Fibroblast of lung (primary cell): Measurements from ENCODE around the gene RPL19.

Experiments used
- EZH2 ChIP-seq: IDR thresholded peaks from 2 replicates; pipeline ENCODE4 v1.5.1; 2012; ENCODE audit warnings: low read length, control low read depth, mild to moderate bottlenecking; ENCODE audit errors: missing control alignments
- TF ChIP-seq, protein P1 (sequence below), 2 donors: IDR thresholded peaks in 1 of 2; conservative IDR thresholded peaks in 1 of 2; 1 replicate in 1 of 2; 2 replicates in 1 of 2; pipeline ENCODE4 v1.5.1; 2011 to 2012; ENCODE audit warnings: low read length in 2 of 2, control low read depth in 1 of 2, inconsistent platforms in 1 of 2, low read depth in 1 of 2, mild to moderate bottlenecking in 1 of 2

DNA sequence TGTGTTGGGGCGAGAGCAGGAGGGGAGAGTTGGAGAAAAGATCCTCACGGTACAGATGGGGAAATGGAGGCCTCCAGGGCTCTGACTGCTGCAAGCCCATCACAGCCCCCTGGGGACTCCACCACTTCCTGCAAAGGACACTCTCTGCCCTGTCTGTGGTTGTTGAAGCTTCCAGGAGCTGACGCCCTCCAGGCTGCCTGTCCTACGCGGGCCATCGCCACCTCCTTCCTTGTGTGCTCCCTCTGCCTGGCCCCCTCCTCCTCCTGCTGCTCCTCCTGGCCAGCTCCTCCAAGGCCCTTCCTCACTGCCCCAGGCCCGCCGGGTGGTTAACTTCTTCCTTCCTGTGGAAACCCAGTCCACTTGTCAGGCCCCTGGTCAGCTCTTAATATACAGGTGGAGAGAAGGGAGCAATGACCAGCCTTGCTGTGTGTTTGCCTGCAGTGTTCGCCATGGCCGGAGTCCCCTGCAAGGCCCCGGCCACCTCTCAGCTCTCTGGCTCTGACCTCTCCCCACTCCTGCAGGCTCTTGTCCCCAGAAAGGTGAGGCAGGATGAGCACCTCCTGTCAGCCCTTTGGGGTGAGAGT lies 44.0 kb downstream of the RPL19 start:
- TF ChIP-seq, protein P1, sequence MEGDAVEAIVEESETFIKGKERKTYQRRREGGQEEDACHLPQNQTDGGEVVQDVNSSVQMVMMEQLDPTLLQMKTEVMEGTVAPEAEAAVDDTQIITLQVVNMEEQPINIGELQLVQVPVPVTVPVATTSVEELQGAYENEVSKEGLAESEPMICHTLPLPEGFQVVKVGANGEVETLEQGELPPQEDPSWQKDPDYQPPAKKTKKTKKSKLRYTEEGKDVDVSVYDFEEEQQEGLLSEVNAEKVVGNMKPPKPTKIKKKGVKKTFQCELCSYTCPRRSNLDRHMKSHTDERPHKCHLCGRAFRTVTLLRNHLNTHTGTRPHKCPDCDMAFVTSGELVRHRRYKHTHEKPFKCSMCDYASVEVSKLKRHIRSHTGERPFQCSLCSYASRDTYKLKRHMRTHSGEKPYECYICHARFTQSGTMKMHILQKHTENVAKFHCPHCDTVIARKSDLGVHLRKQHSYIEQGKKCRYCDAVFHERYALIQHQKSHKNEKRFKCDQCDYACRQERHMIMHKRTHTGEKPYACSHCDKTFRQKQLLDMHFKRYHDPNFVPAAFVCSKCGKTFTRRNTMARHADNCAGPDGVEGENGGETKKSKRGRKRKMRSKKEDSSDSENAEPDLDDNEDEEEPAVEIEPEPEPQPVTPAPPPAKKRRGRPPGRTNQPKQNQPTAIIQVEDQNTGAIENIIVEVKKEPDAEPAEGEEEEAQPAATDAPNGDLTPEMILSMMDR (conservative IDR thresholded peaks at IDR 0.05 in 1 of 2, IDR thresholded peaks at IDR 0.05 in 1 of 2; ENCODE audit: low read depth in 1 of 2, low read length in 2 of 2) = no peak
- no peak for TF ChIP-seq EZH2
